ENCODE measurements around the gene ZDHHC17.

The ZDHHC17 gene

DNA sequence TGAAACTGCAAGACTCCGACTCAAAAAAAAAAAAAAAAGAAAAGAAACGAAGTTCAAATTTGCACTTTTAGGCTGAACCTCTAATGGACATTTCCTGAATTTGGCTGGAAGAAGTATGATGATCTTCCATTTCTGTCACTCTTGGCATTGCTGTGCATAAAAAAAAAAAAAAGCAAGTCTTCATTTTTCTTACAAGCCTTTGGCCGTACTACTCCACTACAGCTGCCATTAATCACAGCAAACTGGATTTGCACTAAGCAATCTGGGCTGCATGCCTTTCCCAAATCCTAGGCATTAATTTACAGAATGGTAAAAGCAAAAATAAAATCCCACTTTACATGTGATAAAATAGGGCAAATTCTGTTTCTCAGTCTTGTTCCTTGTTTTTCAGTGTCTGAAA is 107.8 kb downstream of the ZDHHC17 start:
- TF ChIP-seq REST (IDR thresholded peaks at IDR 0.05; ENCODE audit: low read depth) (no peak), FOXM1 (IDR thresholded peaks at IDR 0.05; ENCODE audit: borderline replicate concordance, low read depth) (no peak), NFIC (IDR thresholded peaks at IDR 0.05) (no peak), EGR1 (IDR thresholded peaks at IDR 0.05) (no peak), TAF1 (IDR thresholded peaks at IDR 0.05; ENCODE audit: low read depth) (no peak), ZBTB7A (IDR thresholded peaks at IDR 0.05; ENCODE audit: low read depth) (no peak), USF1 (IDR thresholded peaks at IDR 0.05) (no peak), TEAD4 (IDR thresholded peaks at IDR 0.05) (no peak), RAD21 (IDR thresholded peaks at IDR 0.05; ENCODE audit: low read depth) (no peak)
- TF ChIP-seq, protein P1, sequence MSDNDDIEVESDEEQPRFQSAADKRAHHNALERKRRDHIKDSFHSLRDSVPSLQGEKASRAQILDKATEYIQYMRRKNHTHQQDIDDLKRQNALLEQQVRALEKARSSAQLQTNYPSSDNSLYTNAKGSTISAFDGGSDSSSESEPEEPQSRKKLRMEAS (IDR thresholded peaks at IDR 0.05) = no peak

DNA sequence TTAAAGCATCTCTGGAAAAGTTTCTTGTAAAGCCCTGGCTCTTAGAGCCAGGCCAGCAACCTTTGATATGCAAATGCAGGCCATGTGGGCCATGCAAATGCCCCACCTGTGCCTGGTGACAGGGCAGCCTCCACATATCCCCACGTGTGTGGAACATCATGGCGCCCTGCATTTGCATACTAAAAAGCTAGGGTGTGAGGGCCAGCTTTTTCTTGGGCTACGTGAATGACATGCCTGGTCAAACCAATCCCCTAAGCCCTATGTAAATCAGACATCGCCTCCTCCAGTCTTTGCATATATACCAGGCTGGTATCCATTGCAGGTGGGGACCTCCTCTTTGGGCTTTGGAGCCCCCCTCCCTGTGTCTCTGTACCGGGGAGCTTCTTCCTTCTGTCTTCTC is 108.5 kb downstream of the ZDHHC17 start:
- no peak for TF ChIP-seq EP300 (IDR thresholded peaks at IDR 0.05; ENCODE audit: borderline replicate concordance)

DNA sequence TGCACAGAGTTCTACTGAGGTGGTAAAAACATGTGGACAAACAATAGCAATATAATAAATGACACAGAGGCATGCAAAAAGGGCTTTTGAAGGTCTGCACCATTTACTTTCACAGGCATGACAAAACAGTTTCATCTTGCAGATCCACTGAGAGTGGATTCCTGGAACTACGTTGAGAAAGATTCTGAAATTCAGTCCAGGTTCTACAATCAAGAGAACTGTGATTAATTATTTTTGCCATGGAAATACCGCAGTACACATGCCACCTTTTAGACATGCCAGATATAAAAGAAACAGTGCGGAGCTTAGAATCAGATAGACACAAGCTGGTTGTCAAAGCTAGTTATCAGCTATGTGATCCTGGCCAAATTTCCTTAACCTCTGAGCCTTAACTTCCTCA is 110.1 kb downstream of the ZDHHC17 start:
- TF ChIP-seq ZBTB7A (IDR thresholded peaks at IDR 0.05; ENCODE audit: low read depth) (no peak), EP300 (IDR thresholded peaks at IDR 0.05; ENCODE audit: borderline replicate concordance) (no peak), TCF12 (IDR thresholded peaks at IDR 0.05; ENCODE audit: low read depth) (no peak), RAD21 (IDR thresholded peaks at IDR 0.05; ENCODE audit: low read depth) (no peak), REST (IDR thresholded peaks at IDR 0.05; ENCODE audit: low read depth) (no peak), CREB1 (IDR thresholded peaks at IDR 0.05; ENCODE audit: low read depth) (no peak), TAF1 (IDR thresholded peaks at IDR 0.05; ENCODE audit: low read depth) (no peak), YY1 (IDR thresholded peaks at IDR 0.05; ENCODE audit: low read depth) (no peak), FOXM1 (IDR thresholded peaks at IDR 0.05; ENCODE audit: borderline replicate concordance, low read depth) (no peak), CEBPB (IDR thresholded peaks at IDR 0.05) (no peak), EGR1 (IDR thresholded peaks at IDR 0.05) (no peak), NFIC (IDR thresholded peaks at IDR 0.05) (no peak), USF1 (IDR thresholded peaks at IDR 0.05) (no peak), TEAD4 (IDR thresholded peaks at IDR 0.05) (no peak)
- TF ChIP-seq, protein P1 (IDR thresholded peaks at IDR 0.05) = no peak

GRCh38 chr12:76874491-76875190 is 110.7 kb downstream of the ZDHHC17 start:
- TF ChIP-seq ZBTB7A (IDR thresholded peaks at IDR 0.05; ENCODE audit: low read depth) = no peak
- no peak for TF ChIP-seq FOXM1 (IDR thresholded peaks at IDR 0.05; ENCODE audit: borderline replicate concordance, low read depth)
- TF ChIP-seq EP300 (IDR thresholded peaks at IDR 0.05; ENCODE audit: borderline replicate concordance) = no peak
- no peak for TF ChIP-seq REST (IDR thresholded peaks at IDR 0.05; ENCODE audit: low read depth)
- TF ChIP-seq USF1 (IDR thresholded peaks at IDR 0.05) = no peak
- TF ChIP-seq, protein P1 (IDR thresholded peaks at IDR 0.05) = no peak
- no peak for TF ChIP-seq CREB1 (IDR thresholded peaks at IDR 0.05; ENCODE audit: low read depth)
- no peak for TF ChIP-seq TAF1 (IDR thresholded peaks at IDR 0.05; ENCODE audit: low read depth)
- no peak for TF ChIP-seq RAD21 (IDR thresholded peaks at IDR 0.05; ENCODE audit: low read depth)
- TF ChIP-seq TCF12 (IDR thresholded peaks at IDR 0.05; ENCODE audit: low read depth) = no peak
- no peak for TF ChIP-seq NFIC (IDR thresholded peaks at IDR 0.05)
- no peak for TF ChIP-seq EGR1 (IDR thresholded peaks at IDR 0.05)
- TF ChIP-seq YY1 (IDR thresholded peaks at IDR 0.05; ENCODE audit: low read depth) = no peak

Measured in Ishikawa (cell line).